Measurements from ENCODE around the gene LRRC26. TPM values are rescaled to one million over a fixed set of nuclear protein-coding genes. Genes with fewer than 3 reads are reported as not detected.

LRRC26 gene
- polyA plus RNA-seq, 2 of the 4 experiments (the other 2 are of a cell fraction) = 0.08 to 1.0 TPM

GRCh38 chr9:137166380-137167229 lies 3.2 kb downstream of the LRRC26 start:
- Histone ChIP-seq H3K9me3 (no peaks in the 10 kb centered on the region), H3K4me2 (peak overlapping the region; percentile 99), H3K4me1 (peaks cover 39% of the 10 kb centered on the region), H3K27ac (no peak overlapping the region), H3K4me3 (peak overlapping the region; percentile 47; the same call in 1 of the 3 replicates)
- ChIA-PET CTCF (interaction anchor here (1.2 to 16.5 kb wide), 6 partner anchors 10 to 60 kb away, joined by 3 to 156 read pairs (median 5); partner anchors contain the start of genes ANAPC2, RNF224 and SSNA1), POLR2A (interaction anchor here (0.6 to 2.0 kb wide), 3 partner anchors 22 to 74 kb away, joined by 3 to 10 read pairs (median 4); partner anchors contain the start of genes SSNA1 and TUBB4B)
- no peak for ATAC-seq
- no peak for FAIRE-seq
- TF ChIP-seq ZFP36 (IDR thresholded peaks at IDR 0.05; ENCODE audit: borderline replicate concordance, partially characterized antibody) (no peak), HOXA7 (CRISPR knock-in tag; IDR thresholded peaks at IDR 0.05) (no peak), EHMT2 (IDR thresholded peaks at IDR 0.05; ENCODE audit: low read depth) (no peak), RAD21 (conservative IDR thresholded peaks at IDR 0.05 in 1 of 2, IDR thresholded peaks at IDR 0.05 in 1 of 2) (no peak)
- DNase-seq (ENCODE audit: low read depth in 1 of 2, low spot score in 1 of 2) = no peak
- 60% methylated on average over 11 of the region's 22 CpGs for WGBS (ENCODE audit: missing lambda C conversion rate)

- FAIRE-seq (no peak), ATAC-seq (no peak), DNase-seq (ENCODE audit: low read depth in 1 of 2, low spot score in 1 of 2) (no peak)
- Histone ChIP-seq H3K9me3 (no peaks in the 10 kb centered on the region), H3K4me2 (no peak overlapping the region), H3K4me1 (peaks cover 46% of the 10 kb centered on the region), H3K27ac (no peak overlapping the region), H3K4me3 (no peak overlapping the region)
- 90% methylated on average over 28 of the region's 32 CpGs for WGBS (ENCODE audit: missing lambda C conversion rate)
- ChIA-PET POLR2A (no interaction called here), CTCF (interaction anchor here (1.3 to 16.5 kb wide), 5 partner anchors 12 to 62 kb away, joined by 3 to 156 read pairs (median 13); partner anchors contain the start of genes ANAPC2, RNF224 and SSNA1)
- TF ChIP-seq CEBPB (IDR thresholded peaks at IDR 0.05) = no peak
- no peak for TF ChIP-seq CHD4 (IDR thresholded peaks at IDR 0.05; ENCODE audit: borderline replicate concordance)
- no peak for TF ChIP-seq CHD2 (IDR thresholded peaks at IDR 0.05; ENCODE audit: low read length, partially characterized antibody)
- no peak for TF ChIP-seq HOXB13 (CRISPR knock-in tag; IDR thresholded peaks at IDR 0.05; ENCODE audit: low read depth)
- no peak for TF ChIP-seq HEYL (CRISPR knock-in tag; IDR thresholded peaks at IDR 0.05)
- TF ChIP-seq MAX (IDR thresholded peaks at IDR 0.05) = no peak
- TF ChIP-seq ATOH8 (CRISPR knock-in tag; IDR thresholded peaks at IDR 0.05; ENCODE audit: low read depth) = no peak
- TF ChIP-seq CTCF (IDR thresholded peaks at IDR 0.05) = no peak
- TF ChIP-seq POLR2A (IDR thresholded peaks at IDR 0.05; ENCODE audit: low read length) = no peak
- no peak for TF ChIP-seq ESRRA (IDR thresholded peaks at IDR 0.05; ENCODE audit: borderline replicate concordance, low read length)
- no peak for TF ChIP-seq FOSB (CRISPR knock-in tag; IDR thresholded peaks at IDR 0.05)
- TF ChIP-seq HDAC2 (IDR thresholded peaks at IDR 0.05) = no peak
- no peak for TF ChIP-seq CBX2 (IDR thresholded peaks at IDR 0.05; ENCODE audit: borderline replicate concordance, low read depth)
Observed at GRCh38 chr9:137165250-137165836, 4.5 kb downstream of the LRRC26 start.

Data from A549 (cell line).